ENCODE measurements around the gene TFPT.
A peak's percentile ranks its signal among the peaks of the same experiment; 100 is the strongest.

GRCh38 chr19:54147676-54148075 is 32.2 kb upstream of the TFPT start:
- TF ChIP-seq CTCF (IDR thresholded peaks at IDR 0.05): no peak
- peak in 2 of 3 donors; percentile 54 to 65 for TF ChIP-seq POLR2AphosphoS5 (IDR thresholded peaks at IDR 0.05)
- no peak for TF ChIP-seq POLR2A (IDR thresholded peaks at IDR 0.05)
- TF ChIP-seq EP300 (IDR thresholded peaks at IDR 0.05; ENCODE audit: low read depth): no peak

Measured in transverse colon (tissue), 4 donors.